ENCODE data around the gene BRD3OS. TPM values are rescaled to one million over a fixed set of nuclear protein-coding genes. Genes with fewer than 3 reads are reported as not detected.

The BRD3OS gene
- total and polyA plus RNA-seq, 2 of the 13 experiments (the other 11 are each of a cell fraction or from before 2014, with no cell fraction given), result 4.9 to 5.7 TPM

GRCh38 chr9:134024828-134025605 lies at the start of gene BRD3OS (continued):
- no peak for TF ChIP-seq REPIN1 (CRISPR knock-in tag; IDR thresholded peaks at IDR 0.05; ENCODE audit: borderline replicate concordance, low read depth)
- no peak for TF ChIP-seq SRY (CRISPR knock-in tag; IDR thresholded peaks at IDR 0.05)
- TF ChIP-seq ZNF605 (CRISPR knock-in tag; IDR thresholded peaks at IDR 0.05), result no peak
- TF ChIP-seq ASH2L (IDR thresholded peaks at IDR 0.05; ENCODE audit: insufficient read length, low read depth, low read length), result peak; percentile 62
- TF ChIP-seq ZNF484 (CRISPR knock-in tag; IDR thresholded peaks at IDR 0.05; ENCODE audit: borderline replicate concordance, low read depth), result no peak
- TF ChIP-seq ZBTB7B (CRISPR knock-in tag; IDR thresholded peaks at IDR 0.05), result no peak
- no peak for TF ChIP-seq HNRNPUL1 (IDR thresholded peaks at IDR 0.05; ENCODE audit: low read depth, low read length)
- TF ChIP-seq SP5 (CRISPR knock-in tag; IDR thresholded peaks at IDR 0.05; ENCODE audit: borderline replicate concordance, low read depth), result peak; percentile 58; the same call in 1 of the 2 replicates
- no peak for TF ChIP-seq NFYB (CRISPR knock-in tag; IDR thresholded peaks at IDR 0.05)
- no peak for TF ChIP-seq SYNCRIP (IDR thresholded peaks at IDR 0.05; ENCODE audit: insufficient read depth, low read depth, low read length)
- TF ChIP-seq ATF3 (CRISPR knock-in tag; IDR thresholded peaks at IDR 0.05), result no peak
- no peak for TF ChIP-seq PRDM15 (CRISPR knock-in tag; IDR thresholded peaks at IDR 0.05)
- no peak for TF ChIP-seq NBN (conservative IDR thresholded peaks at IDR 0.05)
- TF ChIP-seq ZBTB39 (CRISPR knock-in tag; IDR thresholded peaks at IDR 0.05), result no peak
- TF ChIP-seq ZNF24 (IDR thresholded peaks at IDR 0.05), result no peak
- no peak for TF ChIP-seq NFE2L1 (CRISPR knock-in tag; IDR thresholded peaks at IDR 0.05; ENCODE audit: borderline replicate concordance)
- TF ChIP-seq JUN (CRISPR knock-in tag; IDR thresholded peaks at IDR 0.05), result peak; percentile 28; the same call in 1 of the 2 replicates
- no peak for TF ChIP-seq NR0B2 (CRISPR knock-in tag; IDR thresholded peaks at IDR 0.05)
- TF ChIP-seq CBX1 (IDR thresholded peaks at IDR 0.05; ENCODE audit: low read depth), result no peak
- no peak for TF ChIP-seq ZNF337 (CRISPR knock-in tag; IDR thresholded peaks at IDR 0.05; ENCODE audit: borderline replicate concordance, low read depth)
- no peak for TF ChIP-seq THYN1 (CRISPR knock-in tag; IDR thresholded peaks at IDR 0.05; ENCODE audit: borderline replicate concordance, low read depth)
- no peak for TF ChIP-seq SNAI1 (CRISPR knock-in tag; IDR thresholded peaks at IDR 0.05; ENCODE audit: borderline replicate concordance)
- TF ChIP-seq PTBP1 (IDR thresholded peaks at IDR 0.05; ENCODE audit: low read depth, low read length, poor library complexity, severe bottlenecking), result no peak
- no peak for TF ChIP-seq PCBP1 (IDR thresholded peaks at IDR 0.05; ENCODE audit: borderline replicate concordance, low read depth, low read length)
